GM12878 (cell line): ENCODE measurements around the gene SARS1. TPM values are rescaled to one million over a fixed set of nuclear protein-coding genes. Genes with fewer than 3 reads are reported as not detected.

ENCODE experiments used
- ATAC-seq: fragments of 200-7000 bp; cut with Tn5 transposase; 3 replicates; pipeline ENCODE4 v1.9.1; 2020; ENCODE audit warnings: mild to moderate bottlenecking, moderate library complexity
- BruUV-seq: library from RNA; stranded (reverse); fragments of 400-500 nt; replicated peaks from 2 replicates; lab custom pipeline; 2021; lab: Mats Ljungman, UMichigan
- CTCF ChIA-PET: fragments of 300-600 bp; sonication (Branson Sonifier 250); formaldehyde crosslinking; extraction: SDS; loops from one replicate; lab custom pipeline; 2021; ENCODE audit warnings: inconsistent platforms; lab: Yijun Ruan, JAX
- POLR2A ChIA-PET: fragments of 350-600 bp; formaldehyde crosslinking; extraction: SDS; loops from one replicate; lab custom pipeline; 2021; ENCODE audit warnings: inconsistent platforms; lab: Charles Lee
- RAD21 ChIA-PET: fragments of 300-600 bp; sonication (Branson Sonifier 250); formaldehyde crosslinking; loops from one replicate; lab custom pipeline; 2023; ENCODE audit warnings: antibody characterized with exemption; ENCODE audit not compliant: unreplicated experiment; lab: Charles Lee
- SMC1A ChIA-PET: fragments of 300-600 bp; sonication (Branson Sonifier 250); formaldehyde crosslinking; loops from one replicate; lab custom pipeline; 2023; ENCODE audit not compliant: unreplicated experiment, uncharacterized antibody; lab: Charles Lee
- DNase-seq: peaks from one replicate; pipeline ENCODE4 v3.0.0-alpha.2; 2011; ENCODE audit warnings: low read depth, low spot score
- FAIRE-seq: peaks from 3 replicates; lab custom pipeline; 2011; peaks lifted over from hg19 to GRCh38; lab: Jason Lieb, UNC
- H2AFZ ChIP-seq: 2 replicates; pipeline ENCODE4 v1.6.0; 2011; ENCODE audit warnings: low read depth, low read length, control low read depth; ENCODE audit not compliant: control insufficient read depth
- H3K27ac ChIP-seq: 2 replicates; pipeline ENCODE4 v1.5.1; 2011; ENCODE audit warnings: control low read depth; ENCODE audit not compliant: control insufficient read depth, insufficient read depth
- H3K27me3 ChIP-seq, 2 experiments: replicated peaks in 1 of 2; 2 replicates each; pipeline versions ENCODE4 v1.6.0 to v1.6.1; 2011; ENCODE audit warnings: low read length in 1 of 2; ENCODE audit not compliant: control insufficient read depth in 2 of 2, insufficient read depth in 2 of 2
- H3K36me3 ChIP-seq, 2 experiments: 2 replicates each; pipeline ENCODE4 v1.5.1; 2011; ENCODE audit warnings: low read length in 1 of 2; ENCODE audit not compliant: control insufficient read depth in 2 of 2, insufficient read depth in 2 of 2
- H3K4me1 ChIP-seq: 2 replicates; pipeline ENCODE4 v1.6.1; 2011; ENCODE audit warnings: mild to moderate bottlenecking, low read length, moderate library complexity, mixed read lengths; ENCODE audit not compliant: control insufficient read depth, insufficient read depth
- H3K4me2 ChIP-seq: 2 replicates; pipeline ENCODE4 v1.6.0; 2011; ENCODE audit warnings: control low read depth; ENCODE audit not compliant: control insufficient read depth, insufficient read depth
- H3K4me3 ChIP-seq: fragments of 200-600 bp; sonication (generic); 2 replicates; pipeline ENCODE4 v1.5.1; 2016
- H3K79me2 ChIP-seq: 2 replicates; pipeline ENCODE4 v1.6.0; 2011; ENCODE audit warnings: low read length; ENCODE audit not compliant: control insufficient read depth, insufficient read depth
- H3K9ac ChIP-seq: 2 replicates; pipeline ENCODE4 v1.8.0; 2011; ENCODE audit warnings: low read length, control low read depth, mixed read lengths; ENCODE audit not compliant: control insufficient read depth, insufficient read depth
- H3K9me3 ChIP-seq: replicated peaks from 3 replicates; pipeline ENCODE4 v1.5.1; 2011; ENCODE audit warnings: mild to moderate bottlenecking, low read length; ENCODE audit not compliant: control insufficient read depth, insufficient read depth
- H4K20me1 ChIP-seq: 2 replicates; pipeline ENCODE4 v1.6.0; 2011; ENCODE audit not compliant: control insufficient read depth, insufficient read depth
- BHLHE40 ChIP-seq, 2 experiments: fragments of 450-650 bp in 1 of 2; IDR thresholded peaks; 2 replicates each; pipeline ENCODE4 v1.6.1; 2011 to 2017; ENCODE audit warnings: low read depth in 2 of 2, borderline replicate concordance in 1 of 2, improper control_type of control experiment in 1 of 2, low read length in 1 of 2, mild to moderate bottlenecking in 1 of 2
- CBX3 ChIP-seq: fragments of 200-600 bp; sonication (generic); IDR thresholded peaks from 2 replicates; pipeline ENCODE4 v1.6.1; 2016; ENCODE audit warnings: low read depth, borderline replicate concordance
- CEBPB ChIP-seq, 2 experiments: fragments of 150-350 bp in 1 of 2; IDR thresholded peaks; 2 replicates each; pipeline ENCODE4 v1.6.1; 2012 to 2014; ENCODE audit warnings: low read depth in 2 of 2, low read length in 2 of 2, borderline replicate concordance in 1 of 2, inconsistent platforms in 1 of 2
- EED ChIP-seq: sonication (generic); IDR thresholded peaks from 2 replicates; pipeline ENCODE4 v1.6.1; 2016; ENCODE audit warnings: antibody characterized with exemption, low read depth
- EGR1 ChIP-seq, 2 experiments: IDR thresholded peaks; 1 replicate in 1 of 2; 2 replicates in 1 of 2; pipeline ENCODE4 v1.6.1; 2011 to 2012; ENCODE audit warnings: low read depth in 2 of 2, low read length in 2 of 2, borderline replicate concordance in 1 of 2, mild to moderate bottlenecking in 1 of 2, moderate library complexity in 1 of 2
- GABPA ChIP-seq: IDR thresholded peaks from 2 replicates; pipeline ENCODE4 v1.6.1; 2014; ENCODE audit warnings: antibody characterized with exemption, low read depth, mild to moderate bottlenecking, inconsistent platforms
- NFXL1 ChIP-seq: fragments of 450-650 bp; IDR thresholded peaks from 2 replicates; pipeline ENCODE4 v1.6.1; 2017; ENCODE audit warnings: antibody characterized with exemption, mild to moderate bottlenecking, borderline replicate concordance
- RFX5 ChIP-seq: IDR thresholded peaks from 2 replicates; pipeline ENCODE4 v1.6.1; 2011; ENCODE audit warnings: low read depth, low read length, improper control_type of control experiment
- SRF ChIP-seq, 2 experiments: IDR thresholded peaks; 2 replicates each; pipeline ENCODE4 v1.6.1; 2011; ENCODE audit warnings: low read depth in 2 of 2, low read length in 2 of 2, mild to moderate bottlenecking in 1 of 2, moderate library complexity in 1 of 2
- SUPT20H ChIP-seq: IDR thresholded peaks from 2 replicates; pipeline ENCODE4 v1.6.1; 2011; ENCODE audit warnings: low read depth, mild to moderate bottlenecking, low read length, moderate library complexity, borderline replicate concordance; ENCODE audit not compliant: control insufficient read depth
- TCF3 ChIP-seq: IDR thresholded peaks from 2 replicates; pipeline ENCODE4 v1.6.1; 2012; ENCODE audit warnings: low read depth, mild to moderate bottlenecking, low read length, borderline replicate concordance; ENCODE audit not compliant: insufficient read depth
- ZNF384 ChIP-seq: IDR thresholded peaks from 2 replicates; pipeline ENCODE4 v1.6.1; 2012; ENCODE audit warnings: low read depth, mild to moderate bottlenecking, low read length, improper control_type of control experiment, borderline replicate concordance
- WGBS: methylation state at CpG from one replicate; pipeline ENCODE4 v1.1.6; 2016; ENCODE audit warnings: low lambda C conversion rate; ENCODE audit not compliant: insufficient replicate concordance, insufficient coverage; ENCODE audit errors: missing lambda C conversion rate; 5-methylcytosine and 5-hydroxymethylcytosine counted together
- in situ Hi-C: fragments of 300-500 bp; cut with MboI; formaldehyde crosslinking; loops from 9 replicates; pipeline ENCODE4 v1.14.3; 2018; ENCODE audit warnings: mixed read lengths
- intact Hi-C: fragments of 100-400 bp; cut with micrococcal nuclease; formaldehyde crosslinking; loops from one replicate; pipeline ENCODE4 v1.14.2; 2022; ENCODE audit not compliant: unreplicated experiment
- polyA plus RNA-seq, 11 experiments: library from polyadenylated mRNA; depleted of rRNA in 4 of 11; unstranded in 6 of 11; stranded (reverse) in 5 of 11; fragments of >200 nt; fragmentation: Nextera tagmentation in 4 of 11; fragmentation: Illumina TruSeq in 1 of 11; extraction: Ambion mirVana in 4 of 11; extraction: Trizol in 1 of 11; gene quantifications; 1 replicate in 1 of 11; 2 replicates in 10 of 11; pipeline versions ENCODE4 v1.2.1 to v1.2.3, GENCODE V29; 2011 to 2016; ENCODE audit warnings: inconsistent platforms in 2 of 11, missing spikeins in 2 of 11, low read depth in 1 of 11
- total RNA-seq, 4 experiments: library from RNA; depleted of rRNA in 3 of 4; stranded (reverse); fragments of >200 nt in 3 of 4; fragmentation: Illumina TruSeq in 1 of 4; extraction: Trizol in 1 of 4; gene quantifications; 2 replicates each; pipeline versions ENCODE4 v1.2.1 to v1.2.3, GENCODE V29; 2013 to 2021

SARS1 gene
- total and polyA plus RNA-seq, 10 of the 15 experiments (the other 5 are each of a cell fraction or from before 2014, with no cell fraction given), result 103 to 202 (median 138) TPM

- ATAC-seq (no peak), FAIRE-seq (no peak), DNase-seq (no peak)
- H3K4me1 ChIP-seq, result no peaks in the 10 kb centered on the region
- H2AFZ ChIP-seq, result no peak overlapping the region
- in situ Hi-C loops, result no loop called here
- H3K79me2 ChIP-seq, result no peaks in the 10 kb centered on the region
- RAD21 ChIA-PET, result interaction anchor here (0.6 kb wide), 1 partner anchor 218 kb away, joined by 3 read pairs; no protein-coding TSS in a partner anchor
- no peak overlapping the region for H3K4me3 ChIP-seq
- H3K9me3 ChIP-seq, result no peaks in the 10 kb centered on the region
- H3K27ac ChIP-seq, result no peak overlapping the region
- H4K20me1 ChIP-seq, result no peaks in the 10 kb centered on the region
- 29% methylated on average over 7 of the region's 7 CpGs for WGBS
- SMC1A ChIA-PET, result interaction anchor here (1.1 kb wide), 1 partner anchor 48 kb away, joined by 3 read pairs; no protein-coding TSS in a partner anchor
- H3K36me3 ChIP-seq, result no peaks in the 10 kb centered on the region
- H3K27me3 ChIP-seq, result peaks cover 1 to 4% of the 10 kb centered on the region in 2 experiments; a peak in 3 of 4 replicates
- no TSS peak for BruUV-seq
- no peak overlapping the region for H3K9ac ChIP-seq
- CTCF ChIA-PET, result interaction anchor here (1.1 to 1.6 kb wide), 2 partner anchors 144 to 278 kb away, joined by 3 to 11 read pairs; no protein-coding TSS in a partner anchor
- POLR2A ChIA-PET, result interaction anchor here (0.8 kb wide), 1 partner anchor 274 kb away, joined by 3 read pairs; no protein-coding TSS in a partner anchor
- intact Hi-C loops, result no loop called here
- TF ChIP-seq ZNF384, result no peak
- no peak for TF ChIP-seq CBX3
- TF ChIP-seq NFXL1, result no peak
- TF ChIP-seq BHLHE40 (IDR thresholded peaks at IDR 0.05; ENCODE audit: borderline replicate concordance in 1 of 2, low read depth in 2 of 2, low read length in 1 of 2), result no peak
- no peak for TF ChIP-seq SRF (IDR thresholded peaks at IDR 0.05; ENCODE audit: low read depth in 2 of 2, low read length in 2 of 2)
- no peak for TF ChIP-seq EED
- no peak for TF ChIP-seq GABPA
- TF ChIP-seq TCF3, result no peak
- no peak for TF ChIP-seq RFX5
- no peak for TF ChIP-seq CEBPB (IDR thresholded peaks at IDR 0.05; ENCODE audit: borderline replicate concordance in 1 of 2, low read depth in 2 of 2, low read length in 2 of 2)
- TF ChIP-seq EGR1 (IDR thresholded peaks at IDR 0.05; ENCODE audit: borderline replicate concordance in 1 of 2, low read depth in 2 of 2, low read length in 2 of 2), result no peak
- TF ChIP-seq SUPT20H, result no peak
- no peak overlapping the region for H3K4me2 ChIP-seq
Observed at GRCh38 chr1:109254621-109255096, 40.9 kb downstream of the SARS1 start.
